Effector memory CD4-positive, alpha-beta T cell (primary cell): ENCODE data around the gene EP400.

ENCODE experiments used
- DNase-seq, 3 donors: peaks; one replicate each; pipeline ENCODE4 v3.0.0-alpha.2; 2020
- H3K27ac ChIP-seq: 2 replicates; pipeline ENCODE4 v1.7.0; 2013; ENCODE audit warnings: mild to moderate bottlenecking, low read length, moderate library complexity; ENCODE audit not compliant: insufficient read depth, poor library complexity, severe bottlenecking
- H3K27me3 ChIP-seq: replicated peaks from 2 replicates; pipeline ENCODE4 v1.7.0; 2013; ENCODE audit warnings: mild to moderate bottlenecking, low read length; ENCODE audit not compliant: insufficient read depth, control insufficient read depth, poor library complexity, severe bottlenecking
- H3K36me3 ChIP-seq: 2 replicates; pipeline ENCODE4 v1.7.0; 2013; ENCODE audit warnings: mild to moderate bottlenecking, low read length, moderate library complexity; ENCODE audit not compliant: control insufficient read depth, insufficient read depth
- H3K4me1 ChIP-seq: 2 replicates; pipeline ENCODE4 v1.7.0; 2013; ENCODE audit warnings: low read length, mild to moderate bottlenecking; ENCODE audit not compliant: control insufficient read depth, insufficient read depth, poor library complexity, severe bottlenecking
- H3K4me3 ChIP-seq: 2 replicates; pipeline ENCODE4 v1.7.0; 2013; ENCODE audit warnings: low read length, low read depth, mild to moderate bottlenecking; ENCODE audit not compliant: insufficient read depth, poor library complexity, severe bottlenecking
- H3K9me3 ChIP-seq: 2 replicates; pipeline ENCODE4 v1.7.0; 2013; ENCODE audit warnings: mild to moderate bottlenecking, low read length, moderate library complexity; ENCODE audit not compliant: control insufficient read depth

Gene EP400

DNA sequence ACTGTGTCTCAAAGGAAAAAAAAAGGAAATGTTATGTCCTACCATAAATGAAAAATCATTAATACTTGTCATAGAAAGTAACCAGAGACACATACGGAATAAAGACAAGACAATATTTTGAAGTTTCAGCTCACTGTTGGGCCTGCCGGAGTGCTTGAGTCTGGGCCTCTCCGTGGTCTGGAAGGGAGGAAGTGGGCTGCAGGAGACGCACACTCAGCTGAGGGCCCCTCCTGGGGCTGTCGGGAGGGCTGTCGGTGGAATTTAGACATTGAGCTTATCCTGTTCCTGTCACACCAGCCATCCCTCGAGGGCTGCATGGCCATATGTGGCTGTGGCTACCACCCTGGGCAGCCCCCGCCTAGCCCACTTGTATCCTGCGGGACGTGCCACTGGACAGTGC lies 113.7 kb downstream of the EP400 start:
- Histone ChIP-seq H3K27me3 (no peaks in the 10 kb centered on the region), H3K9me3 (no peaks in the 10 kb centered on the region), H3K4me1 (peaks cover 11% of the 10 kb centered on the region), H3K36me3 (peaks cover 30% of the 10 kb centered on the region), H3K27ac (no peak overlapping the region), H3K4me3 (no peak overlapping the region)
- DNase-seq: no peak

DNA sequence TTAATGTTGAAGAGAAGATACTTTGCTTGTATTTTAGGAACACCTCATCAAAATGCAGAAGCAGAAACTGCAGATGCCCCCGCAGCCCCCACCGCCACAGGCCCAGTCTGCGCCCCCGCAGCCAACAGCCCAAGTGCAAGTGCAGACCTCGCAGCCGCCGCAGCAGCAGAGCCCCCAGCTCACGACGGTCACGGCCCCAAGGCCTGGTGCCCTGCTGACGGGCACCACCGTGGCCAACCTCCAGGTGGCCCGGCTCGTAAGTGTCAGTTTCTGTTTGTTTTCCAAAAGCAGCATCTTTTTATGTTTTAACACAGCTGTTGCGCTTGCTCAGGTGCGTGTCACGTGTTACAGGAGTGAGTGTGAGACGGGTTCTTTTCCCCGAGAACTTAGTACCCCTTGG lies 114.9 kb downstream of the EP400 start:
- peaks cover 11% of the 10 kb centered on the region for H3K4me1 ChIP-seq
- H3K4me3 ChIP-seq: no peak overlapping the region
- H3K36me3 ChIP-seq: peaks cover 40% of the 10 kb centered on the region
- no peaks in the 10 kb centered on the region for H3K9me3 ChIP-seq
- H3K27me3 ChIP-seq: no peaks in the 10 kb centered on the region
- H3K27ac ChIP-seq: no peak overlapping the region
- no peak for DNase-seq

DNA sequence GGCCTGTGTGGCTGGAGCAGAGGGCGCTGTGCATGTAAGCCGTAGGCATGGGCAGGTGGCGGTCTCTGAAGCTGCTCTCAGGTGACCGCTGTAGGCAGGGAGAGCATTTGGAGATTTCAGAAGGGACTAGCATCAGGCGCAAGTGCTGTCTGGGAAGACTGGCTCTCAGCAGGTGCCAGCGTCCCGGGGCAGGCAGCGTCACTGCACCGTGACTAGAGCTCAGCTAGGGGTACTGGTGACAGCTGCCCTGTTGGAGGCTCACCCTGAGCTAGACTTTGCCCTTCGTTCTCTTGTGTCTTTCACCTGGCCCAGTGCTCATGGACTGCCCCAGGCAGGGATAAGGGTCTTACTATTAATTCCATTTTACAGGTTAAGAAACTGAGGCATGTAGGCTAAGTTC lies 115.5 kb downstream of the EP400 start:
- no peak for DNase-seq
- Histone ChIP-seq H3K27ac (no peak overlapping the region), H3K9me3 (no peaks in the 10 kb centered on the region), H3K4me3 (no peak overlapping the region), H3K36me3 (peaks cover 44% of the 10 kb centered on the region), H3K4me1 (peaks cover 11% of the 10 kb centered on the region), H3K27me3 (no peaks in the 10 kb centered on the region)

DNA sequence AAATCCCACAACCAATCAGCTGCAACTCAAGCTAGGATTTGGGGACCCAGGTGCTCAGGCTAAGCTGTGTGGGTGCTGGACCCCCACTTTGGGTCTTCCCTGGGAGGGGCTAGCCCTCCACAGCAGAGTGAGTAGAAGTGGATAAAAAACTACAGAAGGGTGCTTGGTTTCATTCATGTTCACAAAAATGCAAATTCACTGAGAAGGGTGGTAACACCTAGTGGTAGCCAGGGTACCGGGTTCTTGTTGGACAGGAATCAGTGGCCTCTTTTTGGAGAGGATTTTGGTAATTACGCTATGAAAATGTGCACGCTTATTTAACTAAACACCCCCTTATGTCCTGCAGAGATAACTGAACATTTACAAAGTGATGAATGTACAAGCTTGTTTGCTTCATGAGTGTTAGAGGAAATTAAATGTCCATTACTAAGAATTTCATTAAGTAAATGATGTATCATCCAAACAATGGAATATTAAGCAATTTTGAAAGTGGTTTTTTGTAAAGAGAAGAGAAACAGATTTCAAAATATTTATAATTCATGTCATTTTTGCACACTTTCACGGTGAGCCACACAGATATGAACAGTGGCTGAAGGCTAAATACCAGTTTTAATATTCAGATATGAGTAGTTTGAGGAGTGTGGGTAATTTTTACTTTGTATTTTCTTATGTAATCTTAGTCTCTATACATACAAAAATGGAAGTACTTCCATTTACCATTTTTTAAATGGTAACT lies 116.0 kb downstream of the EP400 start:
- H3K4me1 ChIP-seq: peaks cover 11% of the 10 kb centered on the region
- H3K9me3 ChIP-seq: no peaks in the 10 kb centered on the region
- peaks cover 46% of the 10 kb centered on the region for H3K36me3 ChIP-seq
- no peak overlapping the region for H3K4me3 ChIP-seq
- H3K27me3 ChIP-seq: no peaks in the 10 kb centered on the region
- no peak overlapping the region for H3K27ac ChIP-seq
- no peak for DNase-seq

DNA sequence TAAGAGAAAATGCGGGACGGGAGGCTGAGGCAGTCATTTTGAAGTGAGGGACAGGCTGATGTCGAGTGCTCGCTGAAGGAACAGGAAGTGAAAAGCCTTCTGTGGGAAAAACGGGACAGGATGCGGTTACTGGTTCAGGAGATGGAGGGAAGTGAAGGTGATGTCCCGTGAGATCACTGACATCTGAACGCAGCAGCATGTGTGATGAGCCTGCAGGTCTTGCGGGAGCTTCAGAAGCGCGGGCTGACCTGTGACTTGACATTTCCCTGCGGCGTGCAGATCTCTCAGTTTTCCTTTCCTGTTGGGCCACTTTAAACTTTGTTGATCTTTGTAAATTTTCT lies 116.6 kb downstream of the EP400 start:
- H3K9me3 ChIP-seq: no peaks in the 10 kb centered on the region
- peaks cover 11% of the 10 kb centered on the region for H3K4me1 ChIP-seq
- no peaks in the 10 kb centered on the region for H3K27me3 ChIP-seq
- no peak overlapping the region for H3K27ac ChIP-seq
- H3K4me3 ChIP-seq: no peak overlapping the region
- peak in 2 of 3 donors; percentile 6 to 16 for DNase-seq
- peaks cover 51% of the 10 kb centered on the region for H3K36me3 ChIP-seq

DNA sequence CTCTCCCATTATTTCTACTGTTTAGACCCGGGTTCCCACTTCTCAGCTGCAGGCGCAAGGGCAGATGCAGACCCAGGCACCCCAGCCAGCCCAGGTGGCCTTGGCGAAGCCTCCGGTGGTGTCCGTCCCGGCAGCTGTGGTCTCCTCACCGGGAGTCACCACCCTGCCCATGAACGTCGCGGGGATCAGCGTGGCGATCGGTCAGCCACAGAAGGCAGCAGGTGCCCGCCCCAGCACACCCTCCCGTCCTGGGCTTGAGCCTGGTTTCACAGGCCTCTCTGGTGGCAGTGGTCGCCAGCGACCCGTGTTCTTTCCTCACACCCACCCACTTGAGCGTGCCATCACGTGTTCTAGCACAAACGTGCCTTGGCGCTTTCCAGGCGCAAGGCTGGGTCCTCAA lies 117.0 kb downstream of the EP400 start:
- no peaks in the 10 kb centered on the region for H3K9me3 ChIP-seq
- DNase-seq: no peak
- no peak overlapping the region for H3K27ac ChIP-seq
- H3K4me3 ChIP-seq: no peak overlapping the region
- H3K27me3 ChIP-seq: no peaks in the 10 kb centered on the region
- peaks cover 51% of the 10 kb centered on the region for H3K36me3 ChIP-seq
- H3K4me1 ChIP-seq: peaks cover 11% of the 10 kb centered on the region

DNA sequence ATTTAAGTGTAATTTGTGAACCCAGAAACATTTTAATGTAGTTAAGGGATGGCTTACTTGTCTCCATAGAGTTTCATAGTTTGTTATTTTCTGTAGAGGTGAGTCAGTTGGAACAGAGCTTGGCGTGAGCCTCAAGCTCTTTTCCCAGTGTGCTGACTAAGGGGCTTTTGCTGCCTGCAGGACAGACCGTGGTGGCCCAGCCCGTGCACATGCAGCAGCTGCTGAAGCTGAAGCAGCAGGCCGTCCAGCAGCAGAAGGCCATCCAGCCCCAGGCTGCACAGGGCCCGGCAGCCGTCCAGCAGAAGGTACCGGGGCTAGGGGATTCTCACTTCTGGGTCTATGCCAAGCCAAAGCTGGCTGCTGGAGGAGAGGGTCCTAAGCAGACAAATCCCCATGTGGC lies 117.4 kb downstream of the EP400 start:
- H3K36me3 ChIP-seq: peaks cover 47% of the 10 kb centered on the region
- H3K27me3 ChIP-seq: no peaks in the 10 kb centered on the region
- no peak overlapping the region for H3K27ac ChIP-seq
- H3K9me3 ChIP-seq: no peaks in the 10 kb centered on the region
- H3K4me3 ChIP-seq: no peak overlapping the region
- no peak for DNase-seq
- H3K4me1 ChIP-seq: peaks cover 11% of the 10 kb centered on the region

DNA sequence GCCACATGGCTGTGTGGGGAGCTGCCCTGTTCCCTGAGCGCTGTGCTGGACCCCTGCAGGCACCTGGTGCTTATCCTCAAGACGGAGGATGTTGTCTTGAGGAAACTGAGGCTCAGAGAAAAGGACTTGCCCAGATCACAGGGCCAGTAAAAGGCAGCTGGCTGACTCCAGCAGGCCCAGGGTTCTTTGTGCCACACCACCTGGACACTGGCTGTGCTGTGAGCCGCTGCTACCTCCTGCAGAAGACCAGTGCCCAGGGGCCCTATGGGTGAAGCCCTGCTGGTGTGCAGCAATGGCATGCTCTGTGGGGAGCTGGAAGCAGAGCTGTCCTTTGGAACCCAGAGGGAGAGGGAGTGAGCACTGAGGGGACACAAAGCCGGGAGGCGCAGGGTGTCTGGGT lies 118.5 kb downstream of the EP400 start:
- H3K27ac ChIP-seq: no peak overlapping the region
- no peaks in the 10 kb centered on the region for H3K9me3 ChIP-seq
- peaks cover 11% of the 10 kb centered on the region for H3K4me1 ChIP-seq
- no peak overlapping the region for H3K4me3 ChIP-seq
- no peaks in the 10 kb centered on the region for H3K27me3 ChIP-seq
- H3K36me3 ChIP-seq: peaks cover 37% of the 10 kb centered on the region
- DNase-seq: no peak

DNA sequence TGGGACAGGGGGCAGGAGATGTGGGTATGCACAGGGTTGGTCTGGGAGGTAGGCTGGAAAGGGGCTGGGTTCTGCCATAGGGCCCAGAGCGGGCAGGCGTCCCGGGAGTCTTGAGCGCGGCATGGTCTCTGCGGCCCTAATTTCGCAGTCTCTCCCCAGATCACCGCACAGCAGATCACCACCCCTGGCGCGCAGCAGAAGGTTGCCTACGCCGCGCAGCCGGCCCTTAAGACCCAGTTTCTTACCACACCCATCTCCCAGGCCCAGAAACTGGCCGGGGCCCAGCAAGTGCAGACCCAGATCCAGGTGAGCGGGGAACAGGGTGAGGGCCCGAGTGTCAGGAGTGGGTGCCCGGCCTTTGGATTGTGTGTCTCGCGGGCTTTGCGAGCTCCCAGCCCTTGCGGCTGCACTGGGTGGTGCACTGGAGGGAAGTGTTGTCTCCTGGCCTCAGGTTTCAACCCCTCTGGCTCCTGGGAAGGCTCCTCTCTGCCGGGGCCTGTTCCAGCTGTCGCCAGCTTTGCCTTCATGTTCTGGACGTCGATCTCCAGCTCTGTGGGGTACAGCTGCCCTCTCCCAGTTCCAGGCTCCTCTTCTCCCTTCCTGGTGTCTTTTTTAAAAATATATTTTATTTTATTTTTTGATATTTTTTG lies 119.7 kb downstream of the EP400 start:
- Histone ChIP-seq H3K27ac (no peak overlapping the region), H3K4me3 (no peak overlapping the region), H3K9me3 (no peaks in the 10 kb centered on the region), H3K4me1 (peaks cover 11% of the 10 kb centered on the region), H3K27me3 (no peaks in the 10 kb centered on the region), H3K36me3 (peaks cover 39% of the 10 kb centered on the region)
- DNase-seq: no peak

DNA sequence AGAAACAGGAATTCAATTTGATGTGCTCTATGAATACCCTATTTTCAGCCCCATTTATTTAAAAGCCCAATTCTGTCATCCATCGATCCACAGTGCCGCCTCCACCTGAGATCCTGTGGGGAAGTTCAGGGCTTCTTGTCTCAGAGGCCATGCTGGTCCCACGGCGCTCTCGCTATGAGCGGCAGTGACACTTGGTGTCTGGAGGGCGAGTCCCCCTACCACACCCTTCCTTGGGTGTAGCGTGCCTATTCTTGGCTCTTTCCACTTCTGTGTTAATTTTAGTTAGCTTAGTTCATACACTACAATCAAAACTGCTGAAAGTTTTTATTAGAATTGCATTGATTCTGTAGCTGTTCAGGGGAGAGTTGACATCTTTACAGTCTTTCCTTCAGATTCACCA lies 120.6 kb downstream of the EP400 start:
- no peak for DNase-seq
- H3K9me3 ChIP-seq: no peaks in the 10 kb centered on the region
- peaks cover 47% of the 10 kb centered on the region for H3K36me3 ChIP-seq
- no peaks in the 10 kb centered on the region for H3K27me3 ChIP-seq
- H3K27ac ChIP-seq: no peak overlapping the region
- H3K4me3 ChIP-seq: no peak overlapping the region
- H3K4me1 ChIP-seq: peaks cover 11% of the 10 kb centered on the region
